Activated B cell treated with CpG ODN at 0.5 μM for 24 hours (primary cell): ENCODE results near the gene RAPGEF3. TPM values are rescaled to one million over a fixed set of nuclear protein-coding genes. Genes with fewer than 3 reads are reported as not detected.

Experiments
- ATAC-seq: fragments of 200-7000 bp; cut with Tn5 transposase; one replicate; pipeline ENCODE4 v1.10.0; 2021; ENCODE audit warnings: low read depth, mild to moderate bottlenecking, moderate library complexity
- CTCF ChIA-PET: fragments of 350-600 bp; sonication (Branson Sonifier 250); formaldehyde crosslinking; loops from one replicate; lab custom pipeline; 2021; ENCODE audit warnings: antibody characterized with exemption; lab: Charles Lee
- POLR2A ChIA-PET: fragments of 350-600 bp; sonication (Branson Sonifier 250); formaldehyde crosslinking; loops from one replicate; lab custom pipeline; 2021; ENCODE audit warnings: antibody characterized with exemption; lab: Charles Lee
- DNase-seq: peaks from one replicate; pipeline ENCODE4 v3.0.0; 2022
- H3K27ac Mint-ChIP-seq: one replicate; pipeline ENCODE4 v1.8.0; 2020; ENCODE audit warnings: mixed read lengths
- H3K27me3 Mint-ChIP-seq: one replicate; pipeline ENCODE4 v1.8.0; 2021; ENCODE audit warnings: mixed read lengths
- H3K36me3 Mint-ChIP-seq: one replicate; pipeline ENCODE4 v1.8.0; 2021; ENCODE audit warnings: low read depth, mixed read lengths
- H3K4me1 Mint-ChIP-seq: one replicate; pipeline ENCODE4 v1.8.0; 2021; ENCODE audit warnings: mixed read lengths
- H3K4me3 Mint-ChIP-seq: one replicate; pipeline ENCODE4 v1.8.0; 2020; ENCODE audit warnings: mild to moderate bottlenecking, mixed read lengths
- H3K9me3 Mint-ChIP-seq: one replicate; pipeline ENCODE4 v1.8.0; 2020; ENCODE audit warnings: mixed read lengths
- intact Hi-C: fragments of 100-400 bp; cut with micrococcal nuclease; formaldehyde crosslinking; loops from one replicate; pipeline ENCODE4 v1.15.1; 2024
- total RNA-seq: library from RNA; stranded (reverse); gene quantifications from 2 replicates; pipeline ENCODE4 v1.2.3, GENCODE V29; 2022
- TF ChIP-seq, protein P1 (sequence below): fragments of 200-600 bp; IDR thresholded peaks from one replicate; pipeline ENCODE4 v1.8.0; 2022; ENCODE audit warnings: antibody characterized with exemption, mild to moderate bottlenecking

The RAPGEF3 gene
- total RNA-seq, 1 donor from 2014 or later, result 5.0 TPM

DNA sequence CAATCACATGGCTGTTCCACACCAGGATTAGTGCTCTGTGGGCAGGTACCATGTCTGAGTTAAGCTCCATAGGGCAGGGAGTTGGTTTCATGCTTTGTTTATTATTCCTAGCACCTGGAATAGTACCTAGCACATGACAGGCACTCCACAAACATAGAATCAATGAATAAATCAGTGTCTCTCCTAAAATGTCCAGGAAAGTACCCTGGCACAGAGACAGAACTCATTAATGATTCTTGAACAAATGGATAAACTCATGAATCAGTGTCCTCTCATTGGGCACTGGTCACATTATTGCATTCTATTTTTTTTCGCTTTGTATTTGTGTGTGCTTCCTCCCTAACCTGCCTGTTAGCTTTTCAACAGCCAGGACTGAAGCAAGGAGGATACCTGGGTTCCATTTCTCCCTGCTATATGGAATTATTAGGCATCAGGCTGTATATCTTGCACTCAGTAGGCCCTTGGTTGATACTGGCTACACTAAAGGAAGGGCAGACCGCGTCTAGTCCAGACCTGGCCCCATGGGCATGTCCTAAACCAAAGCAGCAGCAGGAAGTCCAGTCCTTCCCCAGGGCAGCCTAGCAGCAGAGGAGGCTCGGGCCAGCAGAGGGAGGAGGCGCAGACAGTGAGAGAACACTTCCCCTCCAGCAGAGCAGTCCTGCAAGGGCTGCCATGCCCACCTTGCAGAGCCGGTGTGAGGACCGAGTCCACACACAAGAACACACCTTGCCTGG is 42.7 kb upstream of the RAPGEF3 start:
- TF ChIP-seq, protein P1, sequence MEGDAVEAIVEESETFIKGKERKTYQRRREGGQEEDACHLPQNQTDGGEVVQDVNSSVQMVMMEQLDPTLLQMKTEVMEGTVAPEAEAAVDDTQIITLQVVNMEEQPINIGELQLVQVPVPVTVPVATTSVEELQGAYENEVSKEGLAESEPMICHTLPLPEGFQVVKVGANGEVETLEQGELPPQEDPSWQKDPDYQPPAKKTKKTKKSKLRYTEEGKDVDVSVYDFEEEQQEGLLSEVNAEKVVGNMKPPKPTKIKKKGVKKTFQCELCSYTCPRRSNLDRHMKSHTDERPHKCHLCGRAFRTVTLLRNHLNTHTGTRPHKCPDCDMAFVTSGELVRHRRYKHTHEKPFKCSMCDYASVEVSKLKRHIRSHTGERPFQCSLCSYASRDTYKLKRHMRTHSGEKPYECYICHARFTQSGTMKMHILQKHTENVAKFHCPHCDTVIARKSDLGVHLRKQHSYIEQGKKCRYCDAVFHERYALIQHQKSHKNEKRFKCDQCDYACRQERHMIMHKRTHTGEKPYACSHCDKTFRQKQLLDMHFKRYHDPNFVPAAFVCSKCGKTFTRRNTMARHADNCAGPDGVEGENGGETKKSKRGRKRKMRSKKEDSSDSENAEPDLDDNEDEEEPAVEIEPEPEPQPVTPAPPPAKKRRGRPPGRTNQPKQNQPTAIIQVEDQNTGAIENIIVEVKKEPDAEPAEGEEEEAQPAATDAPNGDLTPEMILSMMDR, result no peak
- Mint-ChIP-seq H3K27ac (peak overlapping the region; percentile 41), H3K9me3 (no peaks in the 10 kb centered on the region), H3K36me3 (peaks cover 43% of the 10 kb centered on the region), H3K4me3 (no peak overlapping the region), H3K27me3 (no peaks in the 10 kb centered on the region), H3K4me1 (peaks cover 61% of the 10 kb centered on the region)
- POLR2A ChIA-PET, result interaction anchor here (0.6 to 4.5 kb wide), 9 partner anchors 10 to 37 kb away, joined by 3 to 27 read pairs (median 5); partner anchors contain the start of gene HDAC7
- ATAC-seq (no peak), DNase-seq (no peak)
- CTCF ChIA-PET, result interaction anchor here (0.6 to 8.3 kb wide), 8 partner anchors 12 to 623 kb away, joined by 3 to 245 read pairs (median 5); no protein-coding TSS in a partner anchor
- intact Hi-C loops, result loop anchor here (1.0 kb wide), 1 partner anchor 8 kb away; no protein-coding TSS in a partner anchor

- Mint-ChIP-seq H3K9me3 (no peaks in the 10 kb centered on the region), H3K4me3 (no peak overlapping the region), H3K4me1 (peaks cover 54% of the 10 kb centered on the region), H3K36me3 (peaks cover 39% of the 10 kb centered on the region), H3K27me3 (no peaks in the 10 kb centered on the region), H3K27ac (no peak overlapping the region)
- DNase-seq (no peak), ATAC-seq (no peak)
- POLR2A ChIA-PET, result interaction anchor here (0.8 to 4.5 kb wide), 4 partner anchors 7 to 37 kb away, joined by 4 to 27 read pairs (median 4); no protein-coding TSS in a partner anchor
- CTCF ChIA-PET, result interaction anchor here (2.7 to 8.3 kb wide), 2 partner anchors 13 to 35 kb away, joined by 15 to 245 read pairs; no protein-coding TSS in a partner anchor
- intact Hi-C loops, result no loop called here
- TF ChIP-seq, protein P1, result no peak
Measured at GRCh38 chr12:47800582-47800981, 41.9 kb upstream of the RAPGEF3 start.

- ATAC-seq (no peak), DNase-seq (no peak)
- TF ChIP-seq, protein P1, result no peak
- Mint-ChIP-seq H3K4me1 (peaks cover 43% of the 10 kb centered on the region), H3K36me3 (peaks cover 37% of the 10 kb centered on the region), H3K27me3 (no peaks in the 10 kb centered on the region), H3K9me3 (no peaks in the 10 kb centered on the region), H3K27ac (no peak overlapping the region), H3K4me3 (no peak overlapping the region)
- ChIA-PET CTCF (interaction anchor here (3.6 to 8.3 kb wide), 2 partner anchors 14 to 36 kb away, joined by 23 to 245 read pairs; no protein-coding TSS in a partner anchor), POLR2A (interaction anchor here (1.3 to 4.5 kb wide), 4 partner anchors 8 to 19 kb away, joined by 3 to 27 read pairs (median 4); no protein-coding TSS in a partner anchor)
- intact Hi-C loops, result no loop called here
Measured at GRCh38 chr12:47799357-47799955, 40.8 kb upstream of the RAPGEF3 start.

DNA sequence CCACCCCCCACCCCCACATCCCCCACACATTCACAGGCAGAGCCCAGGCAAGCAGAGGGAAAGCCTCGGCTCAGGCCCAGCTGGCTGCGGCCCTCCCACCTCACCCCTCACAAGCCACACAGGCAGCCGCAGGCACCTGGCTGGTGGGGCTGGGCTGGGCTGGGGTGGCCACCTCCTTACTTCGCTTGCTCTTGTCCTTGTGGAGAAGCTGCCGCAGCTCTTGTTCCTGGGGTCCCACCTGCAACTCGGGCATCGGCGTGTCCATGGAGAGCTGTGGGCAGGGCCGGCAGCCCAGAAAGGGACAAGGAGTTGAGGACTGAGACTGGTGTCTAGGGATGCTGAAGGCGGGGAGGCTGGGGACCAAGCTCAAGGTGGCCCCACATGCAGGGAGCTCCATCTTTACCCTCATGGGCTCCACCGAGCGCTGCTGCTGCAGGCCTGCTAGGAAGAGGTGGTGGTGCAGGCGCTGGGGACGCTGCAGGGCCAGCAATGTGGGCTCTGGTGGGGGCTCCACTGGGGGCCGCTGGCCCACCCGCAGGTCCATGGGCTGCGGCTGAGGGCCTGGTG is 39.8 kb upstream of the RAPGEF3 start:
- H3K36me3 Mint-ChIP-seq, result peaks cover 45% of the 10 kb centered on the region
- intact Hi-C loops, result no loop called here
- TF ChIP-seq, protein P1, result no peak
- peaks cover 33% of the 10 kb centered on the region for H3K4me1 Mint-ChIP-seq
- no peaks in the 10 kb centered on the region for H3K9me3 Mint-ChIP-seq
- DNase-seq (no peak), ATAC-seq (no peak)
- ChIA-PET POLR2A (interaction anchor here (1.2 to 1.8 kb wide), 6 partner anchors 8 to 88 kb away, joined by 3 to 21 read pairs (median 10); no protein-coding TSS in a partner anchor), CTCF (interaction anchor here (1.3 to 8.3 kb wide), 6 partner anchors 15 to 56 kb away, joined by 3 to 245 read pairs (median 14); partner anchors contain the start of gene HDAC7)
- no peaks in the 10 kb centered on the region for H3K27me3 Mint-ChIP-seq
- H3K4me3 Mint-ChIP-seq, result no peak overlapping the region
- H3K27ac Mint-ChIP-seq, result no peak overlapping the region
